NCI-H187 (cell line): Measurements from ENCODE around the gene RAB21.
"Not testable (repeated sequence)": the region's sequence is repeated elsewhere in the genome, so short reads cannot be mapped to it uniquely, and the experiment has no call there.

Source experiments
- DNase-seq, 2 experiments: peaks; one replicate each; lab custom pipeline; 2025; lab: John Stamatoyannopoulos, UW

The RAB21 gene

GRCh38 chr12:71797531-71797930 lies 42.9 kb downstream of the RAB21 start:
- DNase-seq, result no peak

GRCh38 chr12:71799106-71799505 lies 44.4 kb downstream of the RAB21 start:
- DNase-seq, result no peak

- no peak for DNase-seq
Measured at GRCh38 chr12:71800177-71800576, 45.5 kb downstream of the RAB21 start.

GRCh38 chr12:71804505-71804904 lies 49.8 kb downstream of the RAB21 start:
- no peak for DNase-seq

GRCh38 chr12:71810921-71811320 lies 56.3 kb downstream of the RAB21 start:
- no peak for DNase-seq

- DNase-seq, result not testable (repeated sequence)
Measured at GRCh38 chr12:71815242-71815641, 60.6 kb downstream of the RAB21 start.

- DNase-seq, result not testable (repeated sequence)
Measured at GRCh38 chr12:71822088-71822487, 67.4 kb downstream of the RAB21 start.

- no peak for DNase-seq
Measured at GRCh38 chr12:71828813-71829212, 74.2 kb downstream of the RAB21 start.

- DNase-seq, result no peak
Measured at GRCh38 chr12:71837356-71837755, 82.7 kb downstream of the RAB21 start.

GRCh38 chr12:71838231-71838630 lies 83.6 kb downstream of the RAB21 start:
- DNase-seq, result no peak

- no peak for DNase-seq
Measured at GRCh38 chr12:71838676-71839075, 84.0 kb downstream of the RAB21 start.

GRCh38 chr12:71840231-71840847 lies 85.7 kb downstream of the RAB21 start:
- DNase-seq, result no peak

- no peak for DNase-seq
Measured at GRCh38 chr12:71846322-71846940, 91.8 kb downstream of the RAB21 start.

- no peak for DNase-seq
Measured at GRCh38 chr12:71848212-71848611, 93.5 kb downstream of the RAB21 start.

GRCh38 chr12:71849109-71849851 lies 94.6 kb downstream of the RAB21 start:
- no peak for DNase-seq
